HG02623 (cell line): ENCODE measurements around the gene SGSH.
"Not testable (repeated sequence)": the region's sequence is repeated elsewhere in the genome, so short reads cannot be mapped to it uniquely, and the experiment has no call there.

Experiments
- ATAC-seq: cut with Tn5 transposase; IDR thresholded peaks from one replicate; pipeline ENCODE4 v1.9.1; 2021; ENCODE audit warnings: moderate library complexity; ENCODE audit not compliant: unreplicated experiment

Gene SGSH

DNA sequence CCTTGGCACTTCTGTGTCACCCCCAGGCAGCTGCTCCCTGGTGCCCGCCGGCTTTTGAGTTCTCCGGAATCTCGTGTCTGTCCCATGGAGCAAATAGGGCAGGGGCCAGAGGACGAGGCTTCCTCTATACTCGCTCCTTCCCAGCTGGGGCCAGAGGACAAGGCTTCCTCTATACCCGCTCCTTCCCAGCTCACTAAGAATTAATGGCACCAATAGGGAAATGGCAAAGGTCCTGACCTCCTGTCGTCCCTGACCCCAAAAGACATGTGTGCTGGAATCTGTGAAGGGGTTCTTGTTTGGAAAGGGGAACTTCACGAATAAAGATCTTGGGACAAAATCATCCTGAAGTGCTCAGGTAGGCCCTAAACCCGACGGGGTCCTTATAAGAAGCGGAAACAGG, 7.6 kb downstream of the SGSH start:
- no peak for ATAC-seq

DNA sequence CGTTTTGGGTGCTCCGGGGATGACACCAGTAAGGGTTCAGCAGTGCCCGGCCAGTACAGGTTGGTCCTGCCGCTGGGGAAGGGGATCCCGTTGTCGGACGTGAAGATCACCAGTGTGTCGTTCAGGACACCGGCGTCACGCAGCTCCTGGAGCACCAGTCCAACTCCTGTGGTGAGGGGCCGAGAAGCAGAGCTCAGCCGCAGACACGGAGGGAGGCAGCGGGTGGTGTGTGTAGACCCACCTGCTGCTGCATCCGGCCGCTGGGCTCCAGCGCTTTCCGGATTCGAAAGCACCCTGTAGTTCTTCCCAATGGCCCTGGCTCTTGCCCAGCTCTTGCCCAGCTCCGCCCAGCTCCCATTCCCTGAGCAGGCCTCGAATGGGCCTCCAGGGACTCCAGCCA, 8.0 kb downstream of the SGSH start:
- no peak for ATAC-seq

DNA sequence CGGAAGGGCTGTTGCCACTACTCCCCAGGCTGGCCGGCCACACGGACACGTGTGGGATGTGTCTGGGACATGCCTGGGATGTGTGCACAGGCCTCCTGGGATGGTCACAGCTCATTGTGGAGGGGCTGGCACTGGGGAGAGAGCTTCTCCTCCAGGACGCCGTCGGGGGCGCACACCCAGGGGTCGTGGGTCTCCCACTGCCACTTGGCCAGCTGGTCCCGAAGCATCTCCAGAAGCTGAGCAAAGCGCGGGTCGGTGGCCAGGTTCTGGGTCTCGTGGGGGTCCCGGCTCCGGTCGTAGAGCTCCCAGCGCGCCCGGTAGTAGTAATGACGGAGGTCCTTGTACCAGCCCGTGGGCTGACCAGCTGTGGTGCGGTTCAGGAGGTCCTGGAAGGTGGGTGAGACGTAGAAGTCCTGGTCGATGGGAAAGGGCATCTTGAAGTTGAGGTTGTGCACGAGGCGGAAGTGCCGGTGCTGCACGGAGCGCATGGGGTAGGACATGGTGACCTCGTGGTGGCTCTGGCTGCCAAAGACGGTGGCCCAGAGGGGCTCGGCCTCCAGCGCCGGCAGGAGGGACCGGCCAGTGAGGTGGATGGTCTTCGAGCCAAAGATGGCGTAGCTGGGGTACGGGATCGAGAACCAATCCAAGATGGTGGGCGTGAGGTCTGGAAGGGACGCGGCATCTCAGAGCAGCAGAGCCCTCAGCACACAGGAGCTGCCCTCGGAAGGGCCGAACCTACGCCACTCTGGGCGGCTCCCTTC, 9.6 kb downstream of the SGSH start:
- no peak for ATAC-seq

DNA sequence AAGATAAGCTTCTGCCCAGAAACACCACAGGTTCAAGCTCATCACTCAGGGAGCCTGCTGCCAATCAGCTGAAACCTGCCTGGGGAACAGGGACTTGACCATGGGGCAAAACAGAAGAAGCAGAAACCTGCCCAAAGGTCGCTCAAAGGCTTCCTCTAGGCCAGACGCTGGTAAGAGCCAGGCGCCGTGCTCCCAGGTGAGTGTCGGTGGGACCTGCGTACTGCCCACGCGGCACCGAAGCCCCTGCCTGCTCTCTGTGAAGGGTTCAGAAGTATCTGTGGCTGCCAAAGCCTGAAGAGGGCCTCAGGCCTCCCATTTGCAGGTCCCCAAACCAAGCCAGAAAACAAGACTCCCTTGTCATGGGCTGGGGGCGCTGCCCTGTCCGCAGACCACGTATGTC, 10.4 kb downstream of the SGSH start:
- no peak for ATAC-seq

DNA sequence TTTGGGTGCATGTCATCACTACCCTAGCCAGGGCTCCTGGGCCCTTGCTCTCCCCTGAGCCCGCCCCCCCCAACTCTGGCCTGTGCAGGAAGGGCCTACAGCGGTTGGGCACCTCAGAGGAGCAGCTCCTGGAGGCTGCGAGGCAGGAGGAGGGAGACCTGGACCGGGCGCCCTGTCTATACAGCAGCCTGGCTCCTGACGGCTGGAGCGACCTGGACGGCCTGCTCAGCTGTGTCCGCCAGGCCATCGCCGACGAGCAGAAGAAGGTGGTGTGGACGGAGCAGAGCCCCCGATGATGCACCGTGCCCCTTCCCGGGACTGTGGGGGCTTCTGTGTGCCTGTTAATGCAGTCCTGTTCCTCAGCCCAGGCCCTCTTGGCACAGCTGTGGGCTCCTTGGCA, 12.1 kb downstream of the SGSH start:
- no peak for ATAC-seq

DNA sequence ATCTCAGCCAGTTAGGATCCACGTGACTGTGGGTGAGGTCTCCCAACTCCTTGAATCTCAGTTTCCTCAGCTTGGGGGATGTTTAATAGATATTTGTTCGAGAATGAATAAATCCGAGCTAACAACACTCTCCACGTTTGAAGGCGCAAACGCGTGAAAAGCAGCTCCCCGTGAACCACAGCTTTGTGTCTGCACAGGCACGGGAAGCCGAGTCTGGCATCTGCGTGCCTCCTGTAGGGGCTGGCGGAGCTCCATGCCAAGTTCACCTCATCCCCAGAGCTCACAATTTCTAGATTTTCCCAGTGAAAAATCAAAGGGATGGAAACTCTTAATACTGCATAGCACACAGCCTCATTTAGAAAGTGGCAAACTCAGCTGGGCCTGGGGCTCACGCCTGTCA, 14.3 kb downstream of the SGSH start:
- no peak for ATAC-seq

DNA sequence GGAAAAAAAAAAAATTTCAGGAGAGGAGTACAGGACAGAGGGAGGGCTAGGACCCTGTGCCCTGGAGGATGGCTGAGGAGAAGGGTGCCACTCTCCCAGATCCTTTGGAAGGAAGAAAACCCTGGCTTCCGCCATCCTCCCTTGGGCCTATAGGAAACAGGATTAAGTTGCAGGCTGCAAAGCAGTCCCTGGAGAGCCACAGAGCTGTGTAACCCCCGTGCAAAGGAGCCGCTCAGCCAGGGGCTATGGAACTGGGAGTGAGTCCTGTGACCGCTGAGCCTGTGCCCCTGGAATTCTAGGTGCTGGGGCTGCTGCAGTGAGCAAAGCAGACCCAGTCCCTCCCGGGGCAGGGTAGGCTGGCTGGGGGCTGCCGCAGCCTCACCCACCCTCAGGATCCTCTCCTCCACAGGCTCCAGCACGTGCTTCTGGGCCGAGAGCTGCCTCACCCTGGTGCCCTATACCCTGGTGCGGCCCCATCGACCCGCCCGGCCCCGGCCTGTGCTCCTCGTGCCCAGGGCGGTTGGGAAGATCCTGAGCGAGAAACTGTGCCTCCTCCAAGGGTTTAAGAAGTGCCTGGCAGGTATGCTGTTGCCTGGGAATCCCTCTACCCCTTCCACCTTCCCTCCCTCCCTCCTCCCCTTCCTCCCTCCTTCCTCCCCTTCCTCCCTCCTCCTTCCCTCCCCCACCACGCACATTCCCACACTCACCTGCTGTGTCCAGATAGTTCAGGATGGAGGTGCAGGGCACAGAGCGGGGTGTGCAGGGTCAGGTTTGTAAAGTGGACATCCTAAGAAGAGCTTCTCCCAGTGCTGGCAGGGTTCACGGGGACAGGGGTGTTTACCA, 15.3 kb downstream of the SGSH start:
- ATAC-seq: no peak

DNA sequence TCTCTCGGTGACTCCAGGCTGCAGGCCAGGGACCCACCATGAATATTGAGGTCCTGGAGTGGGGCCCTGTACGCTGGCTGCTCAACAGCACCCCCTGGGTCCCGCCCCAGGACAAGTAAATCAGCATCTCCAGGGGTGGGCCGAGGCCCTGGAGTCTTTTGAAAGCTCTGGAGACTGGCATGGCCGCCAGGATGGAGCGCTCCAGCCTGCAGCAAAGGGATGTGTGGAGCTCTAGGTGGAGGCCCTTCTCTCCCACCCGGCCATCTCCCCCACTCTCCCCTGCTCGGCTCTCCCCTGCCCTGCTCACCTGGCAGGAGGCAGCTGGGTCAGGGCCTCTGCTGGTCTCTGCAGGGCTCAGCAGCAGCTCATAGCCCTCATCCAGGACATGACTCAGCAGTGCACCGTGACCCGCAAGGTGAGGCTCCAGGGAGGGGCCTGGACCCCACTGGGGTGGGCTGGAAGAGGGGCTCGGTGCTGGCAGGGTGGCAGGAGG, 16.6 kb downstream of the SGSH start:
- no peak for ATAC-seq

DNA sequence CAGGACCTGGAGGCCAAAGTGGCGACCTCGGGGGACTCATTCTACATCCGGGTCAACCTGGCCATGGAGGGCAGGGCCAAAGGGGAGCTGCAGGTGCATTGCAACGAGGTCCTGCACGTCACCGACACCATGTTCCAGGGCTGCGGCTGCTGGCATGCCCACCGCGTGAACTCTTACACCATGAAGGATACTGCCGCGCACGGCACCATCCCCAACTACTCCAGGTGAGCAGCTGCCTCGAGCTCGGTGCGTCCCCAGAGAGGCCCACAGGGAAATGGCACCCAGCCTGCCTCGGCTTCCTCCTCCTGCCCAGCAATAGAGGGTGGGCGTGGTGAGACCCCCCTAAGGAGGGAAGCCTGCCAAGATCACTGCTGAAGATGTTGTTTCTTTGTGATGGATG, 17.9 kb downstream of the SGSH start:
- no peak for ATAC-seq

DNA sequence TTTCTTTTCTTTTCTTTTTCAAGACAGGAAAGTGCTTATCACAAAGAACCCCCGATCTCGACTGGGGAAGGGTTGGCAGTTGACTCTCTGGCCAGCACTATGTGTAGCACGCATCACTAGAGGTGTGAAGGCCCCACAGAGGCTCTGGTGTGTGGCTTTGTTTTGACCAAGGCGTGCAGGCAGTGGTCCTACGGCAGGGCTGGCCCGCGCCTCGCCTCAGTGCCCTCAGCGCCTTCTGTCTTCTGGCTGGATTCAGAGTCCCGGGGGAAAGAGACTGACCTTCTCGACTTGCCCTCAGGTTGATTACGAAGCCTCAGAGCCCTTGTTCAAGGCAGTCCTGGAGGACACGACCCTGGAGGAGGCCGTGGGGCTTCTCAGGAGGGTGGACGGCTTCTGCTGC, 18.7 kb downstream of the SGSH start:
- no peak for ATAC-seq

DNA sequence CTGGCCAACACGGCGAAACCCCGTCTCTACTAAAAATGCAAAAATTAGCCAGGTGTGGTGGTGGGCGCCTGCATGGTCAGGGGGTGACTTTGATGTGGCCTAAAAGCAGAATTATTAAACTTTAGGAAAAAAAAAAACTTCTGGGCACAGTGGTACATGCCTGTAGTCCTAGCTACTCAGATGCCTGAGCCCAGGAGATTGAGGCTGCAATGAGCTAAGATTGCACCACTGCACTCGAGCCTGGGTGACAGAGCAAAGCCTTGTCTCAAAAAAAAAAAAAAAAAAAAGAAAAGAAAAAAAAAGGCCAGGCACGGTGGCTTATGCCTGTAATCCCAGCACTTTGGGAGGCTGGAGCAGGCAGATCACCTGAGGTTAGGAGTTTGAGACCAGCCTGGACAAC, 20.8 kb downstream of the SGSH start:
- not testable (repeated sequence) for ATAC-seq

DNA sequence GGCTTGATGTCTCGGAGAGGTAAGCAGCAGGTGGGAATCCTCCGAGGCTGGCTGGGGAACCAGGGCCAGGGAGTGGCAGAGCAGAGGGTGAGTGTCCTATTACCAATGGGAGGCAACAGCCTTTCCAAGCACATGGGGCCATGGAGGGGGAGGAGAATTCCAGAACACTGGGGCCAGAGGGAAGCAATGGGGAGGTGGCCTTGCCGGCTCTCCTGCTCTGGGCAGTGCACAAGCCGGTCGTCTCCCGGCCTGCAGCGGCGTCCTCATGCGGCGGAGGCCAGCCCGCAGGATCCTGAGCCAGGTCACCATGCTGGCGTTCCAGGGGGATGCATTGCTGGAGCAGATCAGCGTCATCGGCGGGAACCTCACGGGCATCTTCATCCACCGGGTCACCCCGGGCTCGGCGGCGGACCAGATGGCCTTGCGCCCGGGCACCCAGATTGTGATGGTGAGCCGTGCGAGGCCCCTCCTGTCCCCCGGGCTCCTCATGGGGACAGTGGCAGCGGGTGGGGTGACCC, 21.9 kb downstream of the SGSH start:
- ATAC-seq: no peak

DNA sequence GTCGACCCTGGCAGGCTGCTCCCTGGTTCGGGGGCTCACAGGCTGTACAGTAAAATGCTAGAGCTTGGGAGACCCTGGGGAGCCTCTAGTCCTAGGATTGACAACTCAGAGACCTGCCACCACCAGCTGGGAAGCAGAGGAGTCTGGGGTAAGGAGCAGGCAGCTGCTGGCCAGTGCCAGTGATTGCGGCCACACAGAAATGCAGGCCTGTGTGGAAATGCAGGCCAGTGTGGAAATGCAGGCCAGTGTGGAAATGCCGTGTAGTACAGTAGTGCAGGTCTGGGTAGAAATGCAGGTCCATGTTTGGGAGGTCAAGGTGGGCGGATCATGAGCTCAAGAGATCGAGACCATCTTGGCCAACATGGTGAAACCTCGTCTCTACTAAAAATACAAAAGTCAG, 23.5 kb downstream of the SGSH start:
- no peak for ATAC-seq

DNA sequence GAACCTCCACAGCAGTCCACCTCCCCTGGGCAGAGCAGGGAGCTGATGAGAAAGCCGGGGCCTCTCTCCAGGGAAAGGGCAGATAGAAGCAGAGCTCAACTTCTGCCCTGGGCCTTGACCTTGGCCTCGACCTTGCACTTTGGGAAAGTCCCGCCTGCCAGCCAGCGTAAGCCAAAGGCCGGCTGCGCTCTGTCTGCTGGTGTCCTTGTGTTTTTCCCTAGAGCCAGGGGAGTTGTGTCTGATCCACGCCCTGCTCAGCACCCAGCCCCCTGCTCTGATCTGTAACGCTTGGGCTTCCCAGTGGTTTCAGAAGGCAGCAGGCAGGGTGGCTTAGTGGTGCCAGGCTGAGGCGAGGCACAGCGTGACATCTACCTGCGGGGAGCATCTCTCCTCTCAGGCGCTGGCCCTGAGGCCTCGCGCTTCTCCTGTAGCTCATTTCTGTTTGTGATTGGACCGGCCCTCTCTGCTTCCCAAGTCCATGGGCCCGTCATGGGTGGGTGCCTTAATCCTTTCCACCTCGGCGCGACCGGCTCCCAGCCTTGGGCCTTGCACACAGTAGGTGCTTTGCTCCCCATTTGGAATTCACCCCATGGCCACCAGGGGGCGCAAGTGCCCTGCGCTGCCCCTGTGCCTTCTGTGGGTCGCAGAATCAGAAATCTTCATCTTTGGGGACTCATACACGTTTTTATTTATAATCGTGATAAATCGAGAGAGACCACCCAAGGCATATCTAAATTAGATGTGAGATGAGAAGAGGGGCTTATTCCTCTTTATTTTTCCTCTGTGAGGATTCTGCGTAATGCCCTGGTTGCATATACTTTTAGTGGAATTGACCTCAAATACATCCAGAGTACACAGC, 24.2 kb downstream of the SGSH start:
- ATAC-seq: no peak

DNA sequence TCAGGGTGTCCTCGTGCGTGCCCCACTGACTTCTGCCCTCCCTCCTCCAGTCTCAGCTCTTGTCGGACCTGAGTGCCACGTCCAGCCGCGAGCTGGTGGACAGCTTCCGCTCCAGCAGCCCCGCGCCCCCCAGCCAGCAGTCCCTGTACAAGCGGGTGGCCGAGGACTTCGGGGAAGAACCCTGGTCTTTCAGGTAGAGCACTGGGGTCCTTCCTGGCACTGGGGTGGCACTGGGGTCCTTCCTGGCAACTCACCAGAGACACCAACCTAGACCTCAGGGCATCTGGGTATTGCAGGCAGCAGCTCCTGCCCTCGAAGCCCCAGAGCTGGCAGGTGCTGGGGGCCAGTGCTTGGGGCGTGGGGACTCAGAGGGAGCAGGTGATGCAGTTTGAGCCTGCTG, 25.0 kb downstream of the SGSH start:
- no peak for ATAC-seq

DNA sequence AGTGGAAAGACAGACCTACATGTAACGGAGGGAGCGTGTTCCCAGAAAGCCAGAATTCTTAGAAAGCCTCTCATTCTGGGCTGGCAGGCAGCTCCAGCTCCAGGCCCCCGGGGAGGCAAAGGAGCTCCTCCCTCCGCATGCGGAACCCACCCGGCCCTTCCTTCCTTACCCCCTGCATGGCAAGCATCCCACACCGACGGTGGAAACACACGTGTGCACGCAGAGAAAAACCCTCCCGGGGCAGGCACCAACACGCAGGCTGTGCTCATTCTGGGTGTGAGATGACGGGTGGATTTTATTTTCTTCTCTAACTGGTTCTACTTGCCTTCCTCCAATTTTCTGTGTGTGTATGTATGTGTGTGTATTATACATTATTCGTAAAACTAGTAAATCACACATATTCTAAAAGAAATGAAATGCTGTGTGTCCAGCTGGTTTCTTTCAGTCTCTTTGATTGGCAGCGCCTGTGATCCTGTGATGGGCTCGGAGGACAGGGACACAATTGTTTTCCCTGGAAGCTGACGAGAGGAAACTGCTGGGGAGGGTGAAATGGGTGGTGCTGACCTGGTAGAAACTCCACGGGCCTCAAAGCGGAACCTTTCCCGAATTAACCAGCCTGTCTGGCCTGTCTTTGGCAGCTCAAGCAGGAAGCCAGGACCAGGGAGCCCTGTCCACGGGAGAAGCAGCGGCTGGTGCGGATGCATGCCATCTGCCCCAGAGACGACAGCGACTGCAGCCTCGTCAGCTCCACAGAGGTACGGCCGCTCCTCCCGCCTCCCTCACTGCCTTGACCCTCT, 28.1 kb downstream of the SGSH start:
- no peak for ATAC-seq

DNA sequence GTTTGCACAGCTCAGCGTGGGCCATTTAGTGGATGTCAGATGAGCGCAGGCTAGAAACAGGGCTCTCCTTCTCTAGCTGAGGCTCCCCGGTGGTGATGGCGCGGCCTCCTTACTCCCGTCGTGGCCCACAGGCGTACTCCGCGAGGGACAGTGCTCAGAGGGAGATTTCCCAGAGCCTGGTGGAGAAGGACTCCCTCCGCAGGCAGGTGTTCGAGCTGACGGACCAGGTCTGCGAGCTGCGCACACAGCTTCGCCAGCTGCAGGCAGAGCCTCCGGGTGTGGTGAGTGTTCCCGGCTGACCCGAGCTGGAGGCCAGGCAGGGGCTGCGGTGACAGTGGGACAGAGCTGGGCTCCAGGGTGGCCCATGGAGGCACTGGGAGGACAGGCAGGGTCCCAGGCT, 28.9 kb downstream of the SGSH start:
- ATAC-seq: no peak

DNA sequence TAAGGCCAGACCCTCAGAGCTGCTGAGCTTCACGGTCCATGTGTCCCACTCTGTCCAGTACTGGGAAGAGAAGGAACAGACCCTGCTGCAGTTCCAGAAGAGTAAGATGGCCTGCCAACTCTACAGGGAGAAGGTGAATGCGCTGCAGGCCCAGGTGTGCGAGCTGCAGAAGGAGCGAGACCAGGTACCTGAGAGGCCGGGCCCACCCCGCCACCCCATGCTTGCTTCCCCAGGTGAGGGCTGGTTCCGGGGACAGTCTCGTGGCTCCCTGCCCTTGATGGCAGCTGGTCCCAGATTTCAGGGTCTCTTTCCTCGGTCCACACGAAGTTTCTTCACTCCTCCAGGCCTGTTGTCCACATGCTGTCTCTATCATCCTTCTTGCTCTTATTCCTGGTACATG, 29.4 kb downstream of the SGSH start:
- no peak for ATAC-seq

DNA sequence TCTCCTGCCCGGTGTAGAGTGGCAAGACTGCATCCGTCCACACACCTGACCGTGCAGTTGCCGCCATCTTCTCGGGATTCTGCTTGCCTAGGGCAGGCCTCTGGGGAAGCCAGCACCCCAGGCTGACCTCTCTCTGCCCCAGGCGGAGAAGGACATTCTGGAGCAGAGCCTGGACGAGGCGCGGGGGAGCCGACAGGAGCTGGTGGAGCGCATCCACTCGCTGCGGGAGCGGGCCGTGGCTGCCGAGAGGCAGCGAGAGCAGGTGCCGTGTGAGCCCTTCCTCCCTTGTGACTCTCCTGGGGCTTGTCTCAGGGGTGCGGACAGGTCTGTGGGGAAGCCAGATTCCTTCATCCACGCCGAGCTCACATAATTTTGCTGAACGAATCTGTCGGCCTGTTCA, 30.5 kb downstream of the SGSH start:
- no peak for ATAC-seq

DNA sequence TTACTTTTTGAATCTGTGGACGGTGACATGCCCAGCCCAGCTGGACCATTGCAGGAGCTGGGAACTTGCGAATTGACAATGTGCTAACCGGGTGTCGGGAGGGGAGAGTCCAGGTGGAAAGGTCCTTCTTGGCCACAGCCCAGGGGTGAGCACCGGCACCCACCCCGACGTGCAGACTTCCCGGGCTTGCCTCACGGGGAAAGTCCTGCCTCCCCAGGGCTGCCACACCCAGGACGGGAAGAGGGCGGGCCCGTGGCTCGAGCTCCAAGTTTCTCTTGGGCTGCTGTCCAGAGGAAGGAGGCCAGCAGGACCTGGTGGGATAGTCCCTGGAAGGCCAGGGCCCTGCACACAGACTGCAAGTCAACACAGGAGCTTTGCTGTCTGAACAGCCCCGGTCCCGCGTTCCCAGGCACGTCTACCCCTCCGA, 32.6 kb downstream of the SGSH start:
- no peak for ATAC-seq
